Endometrial microvascular endothelial cells (primary cell): ENCODE data around the gene LGALS8. TPM values are rescaled to one million over a fixed set of nuclear protein-coding genes. Genes with fewer than 3 reads are reported as not detected.
"Not testable (repeated sequence)": the region's sequence is repeated elsewhere in the genome, so short reads cannot be mapped to it uniquely, and the experiment has no call there.

Experiments used
- in situ Hi-C: cut with HindIII; loops from 2 replicates; pipeline ENCODE4 v1.10.0; 2017; ENCODE audit warnings: low sequenced_read_pairs, low pct_unique_long_range_greater_than_20kb; ENCODE audit errors: inconsistent ontology term
- total RNA-seq: library from RNA; depleted of rRNA; stranded (reverse); fragments of >200 nt; gene quantifications from one replicate; pipeline ENCODE4 v1.2.3, GENCODE V29; 2015; ENCODE audit errors: inconsistent ontology term

LGALS8 gene
- total RNA-seq, 1 donor from 2014 or later, result 70.7 TPM

GRCh38 chr1:236561976-236562375 is 38.2 kb downstream of the LGALS8 start:
- in situ Hi-C loops, result loop anchor here (25.0 kb wide), 1 partner anchor 300 kb away; no protein-coding TSS in a partner anchor

GRCh38 chr1:236565530-236565929 is 41.7 kb downstream of the LGALS8 start:
- in situ Hi-C loops, result loop anchor here (25.0 kb wide), 1 partner anchor 297 kb away; no protein-coding TSS in a partner anchor

GRCh38 chr1:236568285-236568894 is 44.6 kb downstream of the LGALS8 start:
- in situ Hi-C loops, result loop anchor here (25.0 kb wide), 1 partner anchor 294 kb away; no protein-coding TSS in a partner anchor

- in situ Hi-C loops, result no loop called here
Measured at GRCh38 chr1:236575523-236575922, 51.7 kb downstream of the LGALS8 start.

GRCh38 chr1:236576004-236576403 is 52.2 kb downstream of the LGALS8 start:
- in situ Hi-C loops, result no loop called here

DNA sequence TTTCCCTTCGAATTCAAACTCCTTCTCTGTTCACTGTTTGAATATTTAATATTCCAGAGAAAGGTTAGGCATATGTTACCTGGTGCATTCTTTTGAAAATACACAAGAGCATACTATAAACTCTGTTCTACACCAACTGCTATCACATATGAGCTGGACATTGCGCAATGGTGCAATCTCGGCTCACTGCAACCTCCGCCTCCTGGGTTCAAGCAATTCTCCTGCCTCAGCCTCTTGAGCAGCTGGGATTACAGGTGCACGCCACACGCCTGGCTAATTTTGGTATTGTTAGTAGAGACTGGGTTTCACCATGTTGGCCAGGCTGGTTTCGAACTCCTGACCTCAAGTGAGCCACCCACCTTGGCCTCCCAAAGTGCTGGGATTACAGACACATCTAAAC is 53.3 kb downstream of the LGALS8 start:
- in situ Hi-C loops, result not testable (repeated sequence)

DNA sequence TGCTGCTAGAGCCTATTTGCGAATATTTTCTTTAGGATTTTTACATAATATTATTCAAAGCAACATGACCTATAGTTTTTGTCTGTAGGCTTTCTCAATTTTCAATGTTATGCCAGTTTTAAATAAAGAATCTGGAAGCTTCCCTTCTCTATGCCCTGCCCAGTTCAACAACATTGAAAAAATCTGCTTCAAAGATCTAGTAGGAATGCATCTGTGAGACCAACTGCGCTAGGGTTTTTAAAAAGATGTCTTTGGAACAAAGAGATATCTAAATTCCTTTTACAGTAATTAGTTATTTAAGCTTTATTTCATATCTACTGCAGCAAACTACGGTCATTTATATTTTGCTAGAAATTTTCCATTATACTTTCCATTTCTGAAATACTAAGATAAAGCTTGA is 54.9 kb downstream of the LGALS8 start:
- in situ Hi-C loops, result no loop called here

- in situ Hi-C loops, result not testable (repeated sequence)
Measured at GRCh38 chr1:236580404-236580803, 56.6 kb downstream of the LGALS8 start.

GRCh38 chr1:236581528-236581927 is 57.7 kb downstream of the LGALS8 start:
- in situ Hi-C loops, result no loop called here

DNA sequence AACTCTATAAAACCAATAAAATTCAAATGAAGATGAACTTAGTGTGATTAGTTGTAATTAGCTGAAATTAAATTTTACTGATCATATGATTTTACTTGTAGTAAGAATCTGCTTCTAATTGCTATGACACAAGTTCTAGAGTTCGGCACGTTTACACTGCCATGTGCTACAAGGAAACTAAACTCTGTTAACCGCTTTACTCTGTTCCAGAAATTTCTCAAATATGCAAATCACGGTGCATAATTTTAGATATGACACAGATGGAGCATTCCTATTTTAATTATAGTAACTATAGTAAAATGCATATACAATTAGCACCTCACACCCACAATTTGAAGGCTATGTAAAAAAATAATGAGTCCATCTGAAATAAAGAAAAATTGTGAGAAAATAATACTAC is 65.7 kb downstream of the LGALS8 start:
- in situ Hi-C loops, result no loop called here

- in situ Hi-C loops, result no loop called here
Measured at GRCh38 chr1:236590553-236591150, 66.9 kb downstream of the LGALS8 start.

GRCh38 chr1:236602171-236602570 is 78.4 kb downstream of the LGALS8 start:
- in situ Hi-C loops, result no loop called here

Other genes starting within 250 kb of the LGALS8 start
- 0.65 TPM for gene ERO1B, start 242.0 kb upstream of the LGALS8 start, total RNA-seq
- not detected for gene EDARADD, start 129.7 kb upstream of the LGALS8 start, total RNA-seq
- 38.8 TPM for gene HEATR1, start 80.5 kb downstream of the LGALS8 start, total RNA-seq
- gene ACTN2, start 162.5 kb downstream of the LGALS8 start, total RNA-seq, result not detected